Stimulated activated naive CD8-positive, alpha-beta T cell treated with anti-CD3 and anti-CD28 coated beads, Interleukin-15, Interleukin-2, amounts not matched to agents 100 ng/mL and 50 ng/mL, for 24 hours (primary cell): ENCODE data around the gene OR9A4.
"Not testable (repeated sequence)": the region's sequence is repeated elsewhere in the genome, so short reads cannot be mapped to it uniquely, and the experiment has no call there.

Experiments
- H3K27ac Mint-ChIP-seq: one replicate; pipeline ENCODE4 v1.8.0; 2021; ENCODE audit warnings: mild to moderate bottlenecking, mixed read lengths
- H3K27me3 Mint-ChIP-seq: one replicate; pipeline ENCODE4 v1.8.0; 2021; ENCODE audit warnings: mixed read lengths
- H3K36me3 Mint-ChIP-seq: one replicate; pipeline ENCODE4 v1.8.0; 2021; ENCODE audit warnings: low read depth, mixed read lengths
- H3K4me1 Mint-ChIP-seq: one replicate; pipeline ENCODE4 v1.8.0; 2021; ENCODE audit warnings: low read depth, mixed read lengths
- H3K4me3 Mint-ChIP-seq: one replicate; pipeline ENCODE4 v1.8.0; 2021; ENCODE audit warnings: mild to moderate bottlenecking, mixed read lengths
- H3K9me3 Mint-ChIP-seq: one replicate; pipeline ENCODE4 v1.8.0; 2021; ENCODE audit warnings: mixed read lengths

Gene OR9A4, protein sequence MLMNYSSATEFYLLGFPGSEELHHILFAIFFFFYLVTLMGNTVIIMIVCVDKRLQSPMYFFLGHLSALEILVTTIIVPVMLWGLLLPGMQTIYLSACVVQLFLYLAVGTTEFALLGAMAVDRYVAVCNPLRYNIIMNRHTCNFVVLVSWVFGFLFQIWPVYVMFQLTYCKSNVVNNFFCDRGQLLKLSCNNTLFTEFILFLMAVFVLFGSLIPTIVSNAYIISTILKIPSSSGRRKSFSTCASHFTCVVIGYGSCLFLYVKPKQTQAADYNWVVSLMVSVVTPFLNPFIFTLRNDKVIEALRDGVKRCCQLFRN

DNA sequence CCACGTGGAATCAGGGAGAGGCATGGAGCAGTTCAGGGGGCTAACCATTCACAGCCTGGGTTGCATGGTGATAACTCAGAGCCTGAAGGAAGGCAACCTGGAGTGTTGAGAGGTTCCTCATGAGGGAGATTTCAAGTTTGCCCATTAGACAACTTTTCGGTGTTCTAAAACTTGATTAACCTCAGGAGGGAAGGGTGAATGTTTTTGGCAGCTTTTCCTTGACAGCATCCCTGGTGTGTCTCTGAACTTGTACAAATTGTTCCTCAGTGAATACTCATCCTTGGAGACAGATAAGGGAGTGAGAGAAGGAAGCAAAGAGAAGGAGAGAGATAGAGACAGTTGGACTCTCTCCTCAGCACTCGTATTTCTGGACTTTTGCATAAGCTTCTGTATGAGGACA, at the start of gene OR9A4:
Gene OR9A4 (plus strand): TSS at position 301 of the 400 bp plus-strand sequence. CDS start 2,477 bp downstream, outside the sequence.
- no peaks in the 10 kb centered on the region for H3K9me3 Mint-ChIP-seq
- H3K4me3 Mint-ChIP-seq = no peak within 1 kb of the TSS
- H3K27me3 Mint-ChIP-seq = peaks cover 4% of the 10 kb centered on the region
- no peaks in the 10 kb centered on the region for H3K36me3 Mint-ChIP-seq
- no peaks in the 10 kb centered on the region for H3K4me1 Mint-ChIP-seq
- H3K27ac Mint-ChIP-seq = no peak within 1 kb of the TSS

DNA sequence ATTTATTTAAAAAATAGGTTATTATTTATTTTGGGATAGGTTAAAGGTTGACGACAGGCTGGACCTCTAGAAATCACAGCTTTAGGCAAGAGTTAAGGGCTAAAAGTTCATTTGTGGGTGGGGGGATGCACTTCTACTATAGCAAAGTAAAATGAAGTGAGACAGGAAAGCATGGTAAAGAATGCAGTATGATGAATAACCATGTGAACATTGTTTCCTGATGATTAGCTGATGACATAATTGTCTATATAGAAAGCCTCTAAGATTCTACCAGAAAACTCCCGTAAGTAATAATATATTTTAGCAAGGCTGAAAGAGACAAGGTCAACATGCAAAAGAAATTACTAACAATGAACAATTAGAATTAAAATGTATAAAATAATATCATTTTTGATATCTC, 49.2 kb upstream of the OR9A4 start:
- no peak overlapping the region for H3K4me3 Mint-ChIP-seq
- H3K27ac Mint-ChIP-seq = no peak overlapping the region
- H3K9me3 Mint-ChIP-seq = peaks cover 8% of the 10 kb centered on the region

DNA sequence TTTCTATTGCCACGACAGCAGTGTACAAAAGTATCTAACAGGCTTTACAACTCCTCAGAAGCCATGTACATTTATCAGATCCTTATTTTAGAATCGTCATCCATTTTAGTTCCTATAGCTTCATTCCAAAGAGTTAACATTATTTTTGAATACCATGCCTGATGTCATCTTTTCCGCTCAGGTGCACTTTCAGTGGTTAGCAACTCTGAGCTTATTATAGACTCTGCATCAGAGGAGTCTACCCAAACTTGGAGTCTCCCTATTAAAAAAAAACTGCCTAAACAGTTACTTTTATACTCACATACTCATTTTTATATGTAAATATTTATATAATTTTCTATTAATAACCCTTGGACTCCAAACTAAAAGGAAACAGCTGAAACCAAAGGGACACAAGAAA, 43.3 kb upstream of the OR9A4 start:
- Mint-ChIP-seq H3K36me3 (no peaks in the 10 kb centered on the region), H3K4me3 (no peak overlapping the region), H3K27ac (no peak overlapping the region), H3K9me3 (peaks cover 6% of the 10 kb centered on the region), H3K27me3 (no peaks in the 10 kb centered on the region), H3K4me1 (no peaks in the 10 kb centered on the region)

More for the DNA sequence above, 49.2 kb upstream of the OR9A4 start:
- Mint-ChIP-seq H3K36me3 (no peaks in the 10 kb centered on the region), H3K4me1 (no peaks in the 10 kb centered on the region), H3K27me3 (no peaks in the 10 kb centered on the region)

DNA sequence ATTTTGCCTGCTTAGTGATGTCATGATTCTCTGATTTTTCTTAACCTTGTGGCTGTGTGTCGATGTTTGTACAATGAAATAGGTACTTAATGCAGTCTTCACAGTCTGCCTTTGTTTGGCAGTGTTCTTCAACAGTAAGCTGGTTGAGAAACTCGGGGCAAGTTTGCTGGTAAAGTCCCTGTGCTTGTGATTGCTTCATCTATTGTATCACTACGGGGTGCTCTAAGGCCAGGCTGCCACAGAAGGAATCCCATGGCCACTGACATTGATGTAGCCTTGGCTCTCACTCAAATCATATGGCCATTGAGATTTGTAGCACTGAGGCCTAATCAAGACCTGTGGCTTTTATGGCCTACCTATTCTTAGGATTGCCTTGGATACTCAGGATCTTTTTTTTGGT, 41.4 kb upstream of the OR9A4 start:
- peaks cover 6% of the 10 kb centered on the region for H3K9me3 Mint-ChIP-seq
- H3K27ac Mint-ChIP-seq = no peak overlapping the region
- no peaks in the 10 kb centered on the region for H3K36me3 Mint-ChIP-seq
- H3K27me3 Mint-ChIP-seq = no peaks in the 10 kb centered on the region
- no peaks in the 10 kb centered on the region for H3K4me1 Mint-ChIP-seq
- H3K4me3 Mint-ChIP-seq = no peak overlapping the region

DNA sequence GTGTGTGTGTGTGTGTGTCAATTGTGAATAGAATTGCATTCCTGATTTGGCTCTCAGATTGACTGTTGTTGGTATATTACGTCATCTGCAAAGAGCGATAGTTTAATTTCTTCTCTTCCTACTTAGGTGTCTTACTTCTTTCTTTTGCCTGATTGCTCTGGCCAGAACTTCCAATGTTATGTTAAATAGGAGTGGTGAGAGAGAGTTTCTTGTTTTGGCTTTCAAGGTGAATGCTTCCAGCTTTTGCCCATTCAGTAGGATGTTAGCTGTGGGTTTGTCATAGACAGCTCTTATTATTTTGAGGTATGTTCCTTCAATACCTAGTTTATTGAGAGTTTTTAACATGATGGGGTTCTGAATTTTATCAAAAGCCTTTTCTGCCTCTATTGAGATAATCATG, 40.7 kb upstream of the OR9A4 start:
- Mint-ChIP-seq H3K4me1 (no peaks in the 10 kb centered on the region), H3K36me3 (no peaks in the 10 kb centered on the region), H3K4me3 (no peak overlapping the region), H3K9me3 (peaks cover 6% of the 10 kb centered on the region), H3K27ac (no peak overlapping the region), H3K27me3 (no peaks in the 10 kb centered on the region)

DNA sequence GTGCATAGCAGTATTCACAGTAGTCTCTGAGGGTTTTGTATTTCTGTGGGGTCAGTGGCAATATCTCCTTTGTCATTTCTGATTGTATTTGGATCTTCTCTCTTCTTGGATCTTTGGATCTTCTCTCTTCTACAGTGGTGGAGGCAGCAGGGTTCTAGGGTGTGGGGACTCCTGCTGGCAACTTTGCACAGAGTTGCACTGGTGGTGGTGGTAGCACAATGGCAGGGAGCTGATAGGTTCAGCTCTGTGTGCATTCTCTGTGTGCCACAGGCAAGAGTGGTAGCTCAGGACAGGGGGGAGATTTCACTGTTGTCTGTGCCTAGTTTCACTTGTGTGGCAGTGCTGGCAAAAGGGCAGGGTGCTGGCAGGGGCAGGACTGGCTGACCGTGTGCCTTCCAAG, 39.8 kb upstream of the OR9A4 start:
- no peaks in the 10 kb centered on the region for H3K4me1 Mint-ChIP-seq
- H3K36me3 Mint-ChIP-seq = no peaks in the 10 kb centered on the region
- H3K27me3 Mint-ChIP-seq = peaks cover 2% of the 10 kb centered on the region
- H3K4me3 Mint-ChIP-seq = no peak overlapping the region
- H3K9me3 Mint-ChIP-seq = peaks cover 6% of the 10 kb centered on the region
- no peak overlapping the region for H3K27ac Mint-ChIP-seq

DNA sequence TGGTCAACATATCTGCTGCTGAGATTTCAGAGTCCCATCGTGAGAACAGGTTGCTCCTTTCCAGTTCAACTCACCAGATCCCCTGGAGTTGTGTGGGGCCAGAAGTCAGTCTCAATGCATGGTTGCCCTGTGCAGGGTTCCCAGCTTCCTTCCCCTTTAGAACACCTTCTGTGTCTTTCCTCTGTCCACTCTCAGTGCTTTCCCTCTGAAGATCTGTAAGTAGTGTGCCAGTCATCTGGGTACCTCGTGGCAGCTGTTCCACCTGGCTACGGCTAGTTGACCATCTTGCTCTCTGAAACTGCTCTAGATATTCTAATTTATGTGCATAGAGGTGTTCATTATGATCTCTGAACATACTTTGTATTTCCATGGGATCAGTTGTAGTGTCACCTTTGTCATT, 38.8 kb upstream of the OR9A4 start:
- Mint-ChIP-seq H3K36me3 (no peaks in the 10 kb centered on the region), H3K9me3 (peaks cover 6% of the 10 kb centered on the region), H3K4me1 (no peaks in the 10 kb centered on the region)

DNA sequence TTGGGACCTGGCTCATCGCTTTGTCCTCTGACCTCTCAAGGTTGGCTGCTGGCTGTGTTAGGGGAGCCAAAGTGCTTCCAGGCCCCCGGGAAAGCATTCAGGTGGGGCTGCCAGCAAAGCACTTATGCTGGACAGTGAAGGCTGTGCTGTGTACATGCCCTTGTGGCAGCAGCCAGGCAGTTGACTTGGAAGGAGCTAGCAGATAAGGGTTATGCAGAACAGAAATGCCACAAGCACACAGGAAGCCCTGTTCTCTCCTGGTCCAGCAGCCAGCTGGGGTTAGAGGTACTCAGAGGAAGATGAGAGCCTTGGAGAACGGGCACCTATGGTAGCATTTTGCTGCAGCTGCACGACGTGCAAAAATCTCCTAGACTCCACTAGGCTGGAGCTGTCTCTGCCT, 35.2 kb upstream of the OR9A4 start:
- no peak overlapping the region for H3K27ac Mint-ChIP-seq
- H3K9me3 Mint-ChIP-seq = peaks cover 6% of the 10 kb centered on the region
- H3K27me3 Mint-ChIP-seq = peaks cover 6% of the 10 kb centered on the region
- H3K4me3 Mint-ChIP-seq = no peak overlapping the region
- no peaks in the 10 kb centered on the region for H3K4me1 Mint-ChIP-seq
- no peaks in the 10 kb centered on the region for H3K36me3 Mint-ChIP-seq

More for the DNA sequence above, 38.8 kb upstream of the OR9A4 start:
- H3K27me3 Mint-ChIP-seq = peaks cover 6% of the 10 kb centered on the region
- no peak overlapping the region for H3K4me3 Mint-ChIP-seq
- H3K27ac Mint-ChIP-seq = no peak overlapping the region

DNA sequence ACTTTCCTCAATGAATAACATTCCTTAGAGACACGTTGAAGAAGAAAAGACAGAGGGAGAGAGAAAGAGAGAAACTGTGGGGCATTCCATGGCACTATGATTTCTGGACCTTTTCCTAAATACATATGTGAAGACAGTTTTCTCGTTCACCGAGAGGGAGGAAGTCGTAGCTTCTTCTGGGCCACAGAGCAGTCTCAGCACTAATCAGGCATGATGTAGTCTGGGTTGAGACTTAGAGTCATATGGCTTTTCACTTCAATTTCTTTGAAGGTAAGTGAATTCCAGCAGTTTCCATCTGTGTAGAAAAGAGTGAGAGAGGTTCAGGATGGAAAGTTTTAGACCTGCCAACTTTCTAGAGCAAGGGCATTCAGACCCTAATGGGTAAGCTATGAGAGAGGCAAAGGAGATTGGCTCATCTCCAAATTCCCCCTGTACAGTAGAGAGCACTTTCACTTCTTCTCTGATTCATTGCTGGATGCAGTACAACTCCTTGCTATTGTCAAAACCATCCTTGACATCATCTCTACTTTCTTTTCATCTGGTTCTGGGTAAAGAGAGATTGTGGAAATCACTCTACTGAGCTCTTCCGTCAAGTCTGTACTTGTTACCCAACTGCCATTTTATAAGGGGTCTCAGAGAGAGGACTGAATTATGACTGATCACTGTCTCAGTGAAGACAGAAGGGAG, 31.5 kb upstream of the OR9A4 start:
- Mint-ChIP-seq H3K27ac (no peak overlapping the region), H3K4me1 (no peaks in the 10 kb centered on the region), H3K4me3 (no peak overlapping the region), H3K27me3 (peaks cover 11% of the 10 kb centered on the region), H3K36me3 (no peaks in the 10 kb centered on the region), H3K9me3 (no peaks in the 10 kb centered on the region)

DNA sequence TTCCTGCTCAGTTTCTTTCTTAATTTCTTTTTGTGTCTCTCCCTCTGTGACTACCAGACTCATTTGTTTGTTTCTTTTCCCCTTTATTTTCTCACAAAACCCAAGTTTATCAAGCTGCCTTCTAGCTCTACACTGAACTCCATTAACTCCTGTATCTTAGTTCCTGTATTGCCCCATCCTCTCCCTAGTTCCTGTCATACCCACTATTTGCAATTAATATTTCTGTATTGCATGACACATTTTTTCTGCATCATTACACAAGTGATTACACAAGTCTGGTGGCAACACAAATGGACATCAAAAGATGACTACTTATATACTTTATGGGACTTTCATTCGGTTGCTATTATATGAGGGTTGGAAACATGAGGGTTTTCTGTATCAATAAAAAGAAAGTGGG, 26.9 kb upstream of the OR9A4 start:
- no peaks in the 10 kb centered on the region for H3K4me1 Mint-ChIP-seq
- H3K27ac Mint-ChIP-seq = no peak overlapping the region
- H3K9me3 Mint-ChIP-seq = no peaks in the 10 kb centered on the region
- H3K36me3 Mint-ChIP-seq = no peaks in the 10 kb centered on the region
- H3K4me3 Mint-ChIP-seq = no peak overlapping the region
- peaks cover 5% of the 10 kb centered on the region for H3K27me3 Mint-ChIP-seq

DNA sequence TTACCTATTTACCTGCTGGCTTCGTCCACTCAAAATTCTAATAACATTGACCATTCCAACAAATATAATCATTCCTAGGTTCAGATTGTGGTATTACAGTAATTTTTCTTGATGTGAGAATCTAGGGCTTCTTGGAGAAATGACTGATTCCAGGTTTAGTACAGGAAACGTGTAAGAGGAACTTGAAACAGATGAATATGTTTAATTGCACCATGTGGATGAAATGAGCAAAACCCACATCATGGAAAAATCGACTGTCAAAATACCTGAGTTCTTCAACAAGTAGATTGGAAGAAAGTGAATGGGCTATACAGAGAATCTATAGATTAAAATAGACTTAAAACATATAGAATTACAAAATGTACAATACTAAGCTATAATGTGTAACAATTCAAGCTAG, 24.9 kb upstream of the OR9A4 start:
- Mint-ChIP-seq H3K4me3 (no peak overlapping the region), H3K36me3 (no peaks in the 10 kb centered on the region), H3K9me3 (no peaks in the 10 kb centered on the region), H3K27ac (no peak overlapping the region), H3K4me1 (no peaks in the 10 kb centered on the region), H3K27me3 (peaks cover 5% of the 10 kb centered on the region)

DNA sequence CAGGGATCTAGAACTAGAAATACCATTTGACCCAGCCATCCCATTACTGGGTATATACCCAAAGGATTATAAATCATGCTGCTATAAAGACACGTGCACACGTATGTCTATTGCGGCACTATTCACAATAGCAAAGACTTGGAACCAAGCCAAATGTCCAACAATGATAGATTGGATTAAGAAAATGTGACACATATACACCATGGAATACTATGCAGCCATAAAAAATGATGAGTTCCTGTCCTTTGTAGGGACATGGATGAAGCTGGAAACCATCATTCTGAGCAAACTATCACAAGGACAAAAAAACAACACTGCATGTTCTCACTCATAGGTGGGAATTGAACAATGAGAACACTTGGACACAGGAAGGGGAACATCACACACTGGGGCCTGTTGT, 16.8 kb upstream of the OR9A4 start:
- H3K36me3 Mint-ChIP-seq, H3K27ac Mint-ChIP-seq, H3K9me3 Mint-ChIP-seq, H3K4me3 Mint-ChIP-seq, H3K27me3 Mint-ChIP-seq, H3K4me1 Mint-ChIP-seq: not testable (repeated sequence)

DNA sequence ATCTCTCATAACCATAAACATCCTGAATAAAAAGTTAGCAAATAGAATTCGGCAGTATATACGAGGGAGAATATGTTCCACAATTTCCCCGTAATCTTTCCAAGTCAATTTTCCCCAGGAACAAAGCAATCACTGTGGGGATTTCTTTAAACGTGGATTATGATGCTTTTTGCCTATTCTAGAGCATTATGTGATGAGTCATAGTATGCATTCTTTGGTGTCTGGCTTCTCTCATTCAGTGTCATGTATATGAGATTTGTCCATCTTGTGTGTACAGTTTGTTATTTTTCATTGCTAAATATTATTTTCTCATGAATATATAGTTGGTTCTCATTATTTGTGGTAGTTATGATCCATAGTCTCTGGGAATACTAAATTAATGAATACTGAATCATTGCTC, 9.9 kb upstream of the OR9A4 start:
- Mint-ChIP-seq H3K27ac (no peak overlapping the region), H3K27me3 (peaks cover 8% of the 10 kb centered on the region), H3K36me3 (no peaks in the 10 kb centered on the region), H3K4me3 (no peak overlapping the region), H3K9me3 (no peaks in the 10 kb centered on the region), H3K4me1 (no peaks in the 10 kb centered on the region)

DNA sequence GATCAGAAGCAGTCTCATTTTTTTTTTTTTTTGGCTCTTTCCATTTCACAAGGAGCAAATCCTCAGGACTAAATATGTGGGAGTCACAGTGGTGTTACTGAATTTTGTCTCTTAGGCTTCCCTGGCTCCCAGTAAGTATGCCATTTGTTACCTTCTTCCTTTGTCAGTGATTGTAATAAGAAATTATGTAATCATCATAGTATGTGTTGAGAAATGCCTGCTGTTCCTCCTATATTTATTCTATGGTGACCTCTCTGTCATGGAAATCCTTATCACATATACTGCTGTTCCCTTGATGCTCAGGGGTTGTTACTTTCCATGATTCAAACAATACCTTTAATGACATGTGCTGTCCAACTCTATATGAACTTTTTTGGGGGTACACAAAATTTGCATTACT, 4.8 kb upstream of the OR9A4 start:
- H3K9me3 Mint-ChIP-seq = no peaks in the 10 kb centered on the region
- H3K27me3 Mint-ChIP-seq = no peaks in the 10 kb centered on the region
- no peaks in the 10 kb centered on the region for H3K4me1 Mint-ChIP-seq
- no peaks in the 10 kb centered on the region for H3K36me3 Mint-ChIP-seq
- no peak overlapping the region for H3K27ac Mint-ChIP-seq
- H3K4me3 Mint-ChIP-seq = no peak overlapping the region

DNA sequence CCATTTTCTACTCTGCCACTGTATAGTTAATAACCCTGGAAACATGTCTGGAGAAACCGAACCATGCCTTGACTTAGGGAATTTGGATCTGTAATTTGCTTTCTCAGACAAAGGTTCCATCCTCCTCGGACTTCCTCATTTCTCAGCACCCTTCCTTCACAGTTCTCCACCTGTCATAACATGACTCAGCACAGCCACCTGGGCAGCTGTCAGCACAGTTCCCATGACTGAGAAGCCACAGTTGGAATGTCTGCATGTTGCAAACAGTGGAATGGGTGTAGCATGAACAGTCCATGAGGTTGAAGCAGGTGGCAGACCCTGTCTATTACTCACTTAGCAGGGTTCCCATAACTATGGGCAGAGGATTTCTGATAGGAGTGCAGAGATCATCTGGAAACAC, 634 bp upstream of the OR9A4 start:
- Mint-ChIP-seq H3K4me3 (no peak overlapping the region), H3K27ac (no peak overlapping the region)

DNA sequence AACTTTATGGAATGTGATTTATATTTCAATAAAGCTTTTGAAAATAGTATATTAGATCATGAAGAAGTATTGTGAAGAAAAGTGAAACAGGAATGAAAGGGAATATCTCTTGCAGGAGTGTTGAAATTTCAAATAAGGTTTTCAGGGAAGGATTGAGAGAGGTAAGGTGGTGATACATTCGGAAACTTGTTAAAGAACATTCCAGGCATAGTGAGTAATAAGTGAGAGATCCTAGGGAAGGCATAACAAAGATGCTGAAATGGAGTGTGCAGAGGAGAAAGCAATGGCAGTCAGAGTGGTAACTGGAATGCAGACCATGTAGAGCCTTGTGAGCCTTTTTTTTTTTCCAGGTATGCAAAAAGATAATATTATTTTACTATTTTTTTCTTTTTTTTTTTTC, 4.1 kb downstream of the OR9A4 start:
- Mint-ChIP-seq H3K36me3 (no peaks in the 10 kb centered on the region), H3K9me3 (no peaks in the 10 kb centered on the region), H3K27me3 (peaks cover 4% of the 10 kb centered on the region), H3K4me3 (no peak overlapping the region), H3K27ac (no peak overlapping the region), H3K4me1 (no peaks in the 10 kb centered on the region)

More for the DNA sequence above, 634 bp upstream of the OR9A4 start:
- no peaks in the 10 kb centered on the region for H3K36me3 Mint-ChIP-seq
- H3K9me3 Mint-ChIP-seq = no peaks in the 10 kb centered on the region
- H3K27me3 Mint-ChIP-seq = peaks cover 4% of the 10 kb centered on the region
- H3K4me1 Mint-ChIP-seq = no peaks in the 10 kb centered on the region
